OCI-M2 (cell line): Measurements from ENCODE around the gene MUCL1.
"Not testable (repeated sequence)": the region's sequence is repeated elsewhere in the genome, so short reads cannot be mapped to it uniquely, and the experiment has no call there.

ENCODE experiments used
- DNase-seq: peaks from one replicate; lab custom pipeline; 2025; ENCODE audit not compliant: unreplicated experiment; lab: John Stamatoyannopoulos, UW

The MUCL1 gene, protein sequence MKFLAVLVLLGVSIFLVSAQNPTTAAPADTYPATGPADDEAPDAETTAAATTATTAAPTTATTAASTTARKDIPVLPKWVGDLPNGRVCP

DNA sequence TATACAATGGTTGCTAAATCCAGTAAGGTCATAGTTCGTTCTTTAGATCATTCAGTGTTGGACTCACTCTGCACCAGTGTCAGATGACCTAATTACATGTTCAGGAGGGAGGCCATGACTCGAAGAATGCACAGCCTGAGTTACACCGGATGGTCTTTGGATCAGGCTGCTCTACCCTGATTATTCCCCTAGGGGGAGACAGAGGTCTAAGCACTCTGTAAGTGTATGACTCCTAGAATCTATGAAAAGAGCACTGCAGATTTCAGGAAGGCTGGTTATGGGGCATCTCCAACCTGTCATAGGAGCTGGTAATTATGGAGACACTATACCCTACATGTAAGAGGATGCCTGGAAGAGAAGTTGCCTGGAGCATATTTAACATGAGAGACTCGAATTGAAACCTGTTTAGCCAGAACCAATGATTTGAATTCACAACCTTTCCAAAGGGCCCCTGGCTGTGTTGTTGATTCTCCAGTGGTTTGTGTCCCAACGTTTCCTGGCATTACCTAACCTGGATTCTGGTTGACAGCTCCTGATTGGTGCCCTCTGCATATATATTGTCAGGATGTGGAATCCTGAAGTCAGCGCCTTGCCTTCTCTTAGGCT, at the start of gene MUCL1:
TSS of gene MUCL1 (plus strand) at position 584 of the 606 bp plus-strand sequence. CDS start 67 bp downstream, outside the sequence.
- no peak for DNase-seq

DNA sequence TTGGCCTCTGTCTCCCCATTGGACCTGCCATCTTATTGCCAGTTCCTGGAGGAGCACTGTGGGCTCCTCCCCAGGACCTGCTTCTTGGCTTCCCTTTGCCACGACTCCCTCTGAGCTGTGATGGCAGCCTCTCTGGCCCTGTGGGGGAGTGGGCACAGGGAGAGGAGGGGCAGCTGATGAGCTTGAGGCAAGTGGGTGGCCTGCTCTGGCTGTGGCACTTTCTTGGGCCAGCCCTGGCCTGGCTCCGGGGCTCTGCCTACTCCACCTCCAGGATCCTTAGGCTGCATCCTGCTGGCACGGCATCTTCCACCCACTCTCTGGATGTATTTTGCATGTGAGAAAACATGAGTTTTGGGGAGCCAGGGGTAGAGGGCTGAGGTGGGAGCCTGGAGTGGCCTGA, 32.6 kb upstream of the MUCL1 start:
- DNase-seq: no peak

DNA sequence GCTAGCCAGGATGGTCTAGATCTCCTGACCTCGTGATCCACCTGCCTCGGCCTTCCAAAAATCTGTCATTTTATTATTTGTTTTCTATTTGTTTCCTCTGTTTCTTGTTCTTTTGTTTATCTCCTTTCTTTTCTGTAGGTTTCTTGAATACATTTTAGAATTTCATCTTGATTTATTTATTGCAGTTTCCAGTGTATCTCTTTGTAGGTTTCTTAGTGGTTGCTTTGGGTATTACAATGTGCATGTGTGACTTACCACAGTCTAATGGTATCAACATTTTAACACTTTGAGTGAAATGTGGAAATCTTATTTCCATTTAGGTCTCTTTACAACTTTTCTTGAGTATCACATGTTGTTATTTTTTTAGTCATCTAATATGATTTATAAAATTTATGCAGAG, 29.9 kb upstream of the MUCL1 start:
- DNase-seq: no peak

DNA sequence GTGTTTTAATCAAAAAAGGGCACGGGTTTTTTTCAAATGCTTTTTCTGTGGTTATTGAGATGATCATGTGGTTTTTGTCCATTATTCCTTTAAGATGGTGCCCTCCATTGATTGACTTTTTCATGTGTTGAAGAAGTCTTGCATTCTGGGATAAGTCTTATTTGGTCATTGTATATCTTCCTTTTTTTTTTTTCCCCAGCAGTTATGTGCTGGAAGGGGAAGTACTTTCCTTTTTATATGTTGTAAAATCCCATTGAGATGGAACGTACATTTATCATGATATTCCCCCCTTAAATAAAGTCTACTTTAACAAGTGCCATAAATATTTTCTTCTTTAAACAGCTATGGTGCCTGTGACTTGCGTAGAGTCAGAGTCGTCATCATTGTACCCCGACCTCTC, 24.8 kb upstream of the MUCL1 start:
- no peak for DNase-seq

DNA sequence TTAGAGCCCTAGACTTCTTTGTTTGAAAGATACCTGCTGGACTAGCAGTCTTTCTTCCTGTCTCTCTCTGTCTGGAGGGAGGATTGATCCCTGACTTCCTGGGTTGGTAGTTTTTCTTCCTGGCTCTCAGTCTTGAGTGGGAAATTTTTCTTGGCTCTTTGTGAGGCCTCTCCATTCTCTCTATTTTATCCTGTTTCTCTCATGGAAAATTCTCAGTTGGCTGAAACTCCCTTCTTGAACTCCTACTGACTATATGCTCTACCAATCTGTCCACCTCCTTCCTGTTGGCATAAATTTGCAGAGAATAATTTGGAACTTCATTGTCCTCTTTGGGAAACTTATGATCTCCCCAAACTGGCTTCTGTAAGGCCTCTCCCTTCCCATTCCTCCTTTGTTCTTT, 24.1 kb upstream of the MUCL1 start:
- no peak for DNase-seq

DNA sequence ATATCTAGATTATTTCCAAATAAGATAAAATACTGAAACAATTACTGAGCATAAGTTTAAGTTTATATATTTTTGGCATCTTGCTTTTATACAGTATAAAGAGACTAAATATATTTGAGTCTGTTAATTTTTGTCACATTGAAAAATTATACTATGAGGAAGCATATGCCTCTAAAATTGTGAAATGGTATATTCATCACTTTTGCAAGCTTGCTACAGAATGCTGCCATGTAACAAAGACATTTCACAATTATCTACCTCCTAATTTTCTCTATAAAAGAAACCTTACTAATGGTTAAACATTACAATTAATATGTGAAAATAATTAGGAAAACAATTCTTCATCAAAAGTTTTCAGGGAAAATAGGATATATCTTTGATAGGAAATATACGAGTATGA, 22.7 kb upstream of the MUCL1 start:
- no peak for DNase-seq

DNA sequence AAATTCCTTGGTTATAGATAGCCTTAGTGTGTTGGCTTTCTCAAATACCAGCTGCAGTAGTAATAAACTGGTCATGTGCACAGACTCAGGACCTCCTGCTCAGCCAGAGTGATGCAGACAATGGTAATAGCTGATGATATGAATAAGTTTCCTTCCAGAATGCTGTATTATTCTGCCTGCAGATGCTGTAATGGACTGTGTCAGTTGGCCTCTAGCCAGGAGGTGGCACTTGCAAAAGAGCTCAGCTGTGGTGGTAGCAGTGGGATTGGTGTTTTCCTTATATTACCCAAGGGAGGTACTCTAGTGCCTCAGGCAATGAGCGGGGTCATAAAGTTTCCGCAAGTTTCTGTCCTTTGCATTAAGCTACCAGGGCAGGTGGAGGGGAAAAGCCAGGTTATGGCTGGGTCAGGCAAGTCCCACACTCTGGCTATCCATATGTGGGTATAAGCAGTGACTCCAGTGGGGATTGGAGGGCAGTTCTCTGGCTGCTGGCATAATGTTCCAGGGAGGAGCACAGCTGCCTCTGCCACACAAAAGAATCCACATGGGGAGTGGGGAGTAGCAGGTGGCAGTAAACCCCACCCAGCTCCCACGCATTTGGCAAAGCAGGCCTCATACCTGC, 14.0 kb upstream of the MUCL1 start:
- DNase-seq: no peak

DNA sequence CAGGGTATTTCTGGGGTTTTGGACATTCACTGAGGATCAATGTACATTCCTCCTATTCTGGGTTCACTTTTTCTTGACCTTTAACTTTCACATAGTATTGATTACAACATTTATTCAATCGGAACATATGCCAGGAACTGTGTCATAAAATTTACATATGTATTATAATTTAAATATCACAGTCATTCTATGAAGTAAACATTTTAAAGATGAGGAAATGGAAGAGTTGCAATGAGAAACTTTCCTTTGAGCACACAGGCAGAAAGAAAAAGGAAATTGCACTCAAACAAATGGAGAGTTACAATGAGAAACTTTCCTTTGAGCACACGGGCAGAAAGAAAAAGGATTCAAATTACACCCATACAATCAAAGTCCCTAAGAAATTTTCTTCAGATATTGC, 3.1 kb downstream of the MUCL1 start:
- no peak for DNase-seq

DNA sequence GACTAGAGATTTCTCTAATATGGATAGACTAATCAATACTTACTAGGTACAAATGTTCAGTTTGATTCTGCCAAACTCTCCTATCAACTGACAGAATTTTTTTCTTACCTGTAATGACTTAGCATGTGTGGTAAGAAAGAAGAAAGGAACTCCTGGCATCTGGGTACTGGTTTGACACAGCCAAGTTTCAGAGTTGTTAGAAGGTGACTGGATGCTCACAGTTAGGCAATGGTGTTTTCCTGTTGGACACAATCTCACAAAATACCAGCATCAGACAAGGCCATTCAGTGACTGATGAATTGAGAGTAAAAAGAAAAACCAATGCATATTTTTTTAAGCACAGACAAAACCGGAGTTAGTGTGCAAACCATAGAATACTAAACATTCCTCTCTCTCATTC, 4.2 kb downstream of the MUCL1 start:
- no peak for DNase-seq

DNA sequence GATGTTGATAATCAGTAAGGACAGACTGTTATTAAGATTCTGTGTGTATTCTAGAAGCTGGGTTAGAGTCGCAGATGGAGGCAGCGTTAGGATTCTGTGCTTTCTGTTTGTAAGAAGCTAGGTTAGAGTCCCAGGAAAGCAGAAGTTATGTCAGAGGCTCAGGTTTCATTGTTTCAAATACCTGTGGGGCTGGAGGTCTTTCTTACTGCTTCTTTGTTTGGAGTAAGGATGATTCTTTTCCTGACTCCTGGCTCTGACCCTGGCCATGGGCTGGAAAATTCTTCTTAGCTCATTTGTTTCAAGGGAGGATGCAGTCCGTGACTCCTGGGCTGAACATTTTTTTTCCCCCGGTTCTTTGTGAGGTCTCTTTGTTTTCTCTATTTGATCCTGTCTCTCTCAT, 5.2 kb downstream of the MUCL1 start:
- no peak for DNase-seq

DNA sequence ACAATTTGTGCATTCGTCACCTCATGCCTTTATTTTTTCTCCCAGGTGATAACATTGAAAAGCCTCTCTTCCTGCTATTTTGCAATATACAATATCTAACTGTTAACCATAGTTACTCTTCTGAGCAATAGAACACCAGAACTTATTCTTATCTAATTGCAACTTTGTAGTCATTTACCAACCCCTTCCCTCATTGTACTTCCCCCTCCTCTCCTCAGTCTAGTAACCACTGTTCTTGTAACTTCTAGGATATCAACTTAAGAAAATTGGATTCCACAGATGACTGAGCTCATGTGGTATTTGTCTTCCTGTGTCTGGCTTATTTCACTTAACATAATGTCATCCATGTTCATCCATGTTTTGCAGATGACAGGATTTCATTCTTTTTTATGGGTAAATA, 7.6 kb downstream of the MUCL1 start:
- DNase-seq: no peak

DNA sequence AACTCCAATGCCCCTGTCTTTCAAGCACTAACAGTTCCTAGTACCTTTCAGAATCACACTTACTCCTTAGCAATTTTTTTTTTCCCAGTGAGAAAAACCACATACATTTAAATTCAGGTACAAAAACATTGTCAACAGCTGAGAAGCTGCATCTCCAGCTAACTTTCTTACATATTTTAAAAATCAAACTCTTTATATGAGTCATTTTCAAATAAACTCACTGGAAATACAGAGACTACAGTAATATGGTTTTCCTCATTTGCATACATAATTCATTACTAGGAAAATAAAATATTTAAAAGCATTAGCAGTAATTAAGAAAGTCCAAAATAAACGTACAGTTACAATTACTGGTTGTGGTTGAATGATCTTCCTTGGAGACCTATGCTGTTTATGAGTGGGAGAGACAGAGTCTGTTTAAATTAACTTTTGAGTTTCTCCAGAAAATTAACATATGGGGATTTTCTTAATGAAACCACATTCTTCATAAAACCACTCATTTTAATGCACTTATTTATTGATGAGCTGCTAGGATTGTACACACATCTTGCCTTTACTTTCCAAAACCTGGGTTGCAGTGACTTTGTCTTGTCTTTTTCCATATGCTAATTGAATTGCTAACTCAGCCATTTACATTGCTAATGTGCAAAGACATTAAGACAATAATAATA, 9.8 kb downstream of the MUCL1 start:
- no peak for DNase-seq

DNA sequence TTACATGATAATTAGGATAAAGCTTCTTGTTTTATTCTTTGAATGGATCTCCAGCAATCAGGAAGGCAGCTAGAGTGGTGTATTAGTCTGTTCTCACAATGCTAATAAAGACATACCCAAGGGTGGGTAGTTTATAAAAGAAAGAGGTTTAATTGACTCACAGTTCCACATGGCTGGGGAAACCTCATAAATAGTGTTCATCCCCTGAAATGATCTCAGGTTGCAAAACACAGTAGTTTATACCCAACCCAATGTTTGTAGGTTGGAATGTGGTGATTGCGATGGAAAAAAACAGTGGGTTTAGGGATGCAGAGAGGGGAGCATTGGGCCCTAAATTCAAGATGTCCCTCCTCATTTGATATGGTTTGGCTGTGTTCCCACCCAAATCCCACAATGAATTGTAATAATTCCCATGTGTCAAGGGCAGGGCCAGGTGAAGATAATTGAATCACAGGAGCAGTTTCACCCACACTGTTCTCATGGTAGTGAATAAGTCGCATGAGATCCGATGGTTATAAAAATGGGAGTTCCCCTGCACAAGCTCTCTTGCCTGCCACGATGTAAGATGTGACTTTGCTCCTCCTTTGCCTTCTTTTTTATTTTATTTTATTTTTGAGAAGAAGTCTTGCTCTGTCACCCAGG, 11.5 kb downstream of the MUCL1 start:
- no peak for DNase-seq

DNA sequence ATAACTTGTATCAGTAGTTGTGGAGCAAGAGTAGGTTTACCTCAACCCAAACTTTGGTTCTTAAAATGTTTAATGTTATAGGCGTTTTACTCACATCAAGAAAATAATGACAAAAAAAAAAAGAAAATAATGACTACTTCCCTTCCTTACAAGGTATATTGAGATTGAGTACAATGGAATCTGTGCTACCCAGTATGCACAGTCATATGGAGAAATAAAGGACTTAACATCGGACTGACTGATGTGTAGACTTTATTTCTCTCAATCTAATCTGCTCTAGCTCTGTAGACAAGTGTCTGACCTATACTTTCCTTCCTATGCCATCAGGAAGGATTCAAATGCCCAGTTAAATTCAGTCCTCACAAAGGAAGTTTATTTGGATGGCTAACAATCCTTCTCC, 14.4 kb downstream of the MUCL1 start:
- no peak for DNase-seq

DNA sequence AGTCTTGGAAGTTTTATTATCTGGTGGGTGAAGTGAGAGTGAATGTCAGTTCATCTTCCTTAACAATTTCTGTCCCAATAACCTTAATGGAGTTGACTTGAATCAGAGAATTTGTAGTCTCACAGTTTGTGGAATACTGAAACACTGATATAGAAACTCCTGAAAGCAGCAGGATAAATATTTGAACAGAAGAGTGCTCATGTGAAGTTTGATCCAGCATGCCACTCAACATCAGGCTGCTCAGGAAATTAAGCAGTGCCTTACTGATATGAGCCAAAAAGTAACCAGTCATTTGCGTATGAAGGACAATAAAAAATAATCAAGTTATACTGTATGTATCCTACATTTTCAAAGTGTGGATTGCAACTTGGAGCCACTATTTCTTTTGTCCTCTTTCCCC, 15.7 kb downstream of the MUCL1 start:
- no peak for DNase-seq

DNA sequence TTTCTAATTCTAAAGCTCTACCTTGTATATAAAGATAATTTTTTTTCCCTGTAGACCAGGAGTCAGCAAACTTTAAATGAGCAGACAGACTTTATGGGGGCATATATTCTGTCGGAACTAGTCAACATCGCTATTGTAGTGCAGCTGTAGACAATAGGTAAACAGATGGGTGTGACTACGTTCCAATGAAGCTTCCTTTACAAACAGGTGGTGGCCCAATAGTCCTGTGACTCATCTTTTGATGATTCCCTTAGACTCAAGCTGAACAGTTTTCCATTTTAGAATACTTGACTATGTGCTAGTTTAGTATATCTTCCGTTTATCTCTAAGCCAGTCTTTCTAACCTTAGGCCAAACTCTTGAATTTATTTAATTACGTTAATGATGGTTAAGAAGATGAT, 16.3 kb downstream of the MUCL1 start:
- DNase-seq: no peak

DNA sequence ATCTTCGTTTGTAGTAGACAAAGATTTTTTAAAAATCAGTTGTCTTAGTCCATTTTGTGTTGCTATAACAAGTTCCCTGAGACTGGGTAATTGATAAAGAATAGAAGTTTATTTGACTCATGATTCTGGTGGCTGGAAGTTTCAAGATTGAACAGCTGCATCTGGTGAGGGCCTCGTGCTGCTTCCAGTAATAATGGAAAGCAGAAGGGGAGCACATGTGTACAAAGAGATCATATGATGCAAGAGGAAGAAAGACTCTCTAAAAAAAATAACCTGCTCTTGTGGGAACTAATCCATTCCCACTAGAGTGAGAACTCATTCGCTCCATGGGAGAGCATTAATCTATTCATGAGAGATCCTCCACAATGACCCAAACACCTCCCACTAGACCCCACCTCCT, 24.8 kb downstream of the MUCL1 start:
- no peak for DNase-seq

DNA sequence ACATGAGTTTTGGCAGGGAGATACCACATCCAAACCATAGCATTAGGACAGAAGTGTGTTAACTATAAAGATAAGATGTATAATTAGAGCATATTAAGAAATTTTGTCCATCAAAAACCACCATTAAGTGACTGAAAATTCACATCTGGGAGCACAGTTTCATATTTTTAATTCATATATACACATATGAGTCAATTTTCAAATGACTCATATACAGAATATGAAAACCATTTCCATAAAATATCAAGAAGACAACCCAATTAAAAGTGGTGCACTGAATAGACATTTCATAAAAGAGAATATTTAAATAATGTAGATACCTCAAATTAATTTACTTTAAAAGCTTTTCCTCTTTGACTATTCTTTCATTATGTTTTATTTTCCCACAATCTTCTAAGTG, 25.3 kb downstream of the MUCL1 start:
- no peak for DNase-seq

DNA sequence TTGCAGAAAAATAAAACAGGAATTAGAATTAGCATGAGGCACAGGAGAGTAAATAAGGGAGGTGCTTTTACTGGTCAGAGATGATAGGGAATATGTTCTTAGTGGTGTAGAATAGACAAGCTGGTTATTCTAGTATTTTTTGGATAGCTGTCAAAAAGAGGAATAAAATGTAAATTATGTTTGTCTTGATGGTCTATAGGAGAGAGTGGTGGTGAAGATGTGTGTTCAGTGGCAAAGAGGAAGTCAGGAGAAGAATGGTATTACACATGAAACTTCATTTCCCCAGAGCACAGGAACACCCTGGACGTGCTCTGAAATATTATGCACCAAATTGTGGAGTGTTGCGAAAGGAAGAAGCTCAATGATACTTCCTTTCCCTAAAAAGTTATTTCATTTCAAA, 27.8 kb downstream of the MUCL1 start:
- DNase-seq: no peak

DNA sequence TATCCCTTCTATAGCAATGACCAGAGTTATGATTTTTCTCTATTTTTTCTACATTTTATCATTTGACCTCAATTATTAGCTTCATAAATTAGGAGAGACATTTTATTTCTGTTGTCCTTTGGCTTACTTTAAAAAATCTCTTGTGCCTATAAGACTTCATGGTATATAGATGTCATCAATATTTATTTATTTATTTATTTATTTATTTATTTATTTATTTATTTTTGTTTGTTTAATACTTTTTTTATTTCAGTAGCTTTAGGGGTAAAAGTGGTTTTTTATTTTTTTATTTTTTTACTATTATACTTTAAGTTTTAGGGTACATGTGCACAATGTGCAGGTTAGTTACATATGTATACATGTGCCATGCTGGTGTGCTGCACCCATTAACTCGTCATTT, 28.3 kb downstream of the MUCL1 start:
- not testable (repeated sequence) for DNase-seq

DNA sequence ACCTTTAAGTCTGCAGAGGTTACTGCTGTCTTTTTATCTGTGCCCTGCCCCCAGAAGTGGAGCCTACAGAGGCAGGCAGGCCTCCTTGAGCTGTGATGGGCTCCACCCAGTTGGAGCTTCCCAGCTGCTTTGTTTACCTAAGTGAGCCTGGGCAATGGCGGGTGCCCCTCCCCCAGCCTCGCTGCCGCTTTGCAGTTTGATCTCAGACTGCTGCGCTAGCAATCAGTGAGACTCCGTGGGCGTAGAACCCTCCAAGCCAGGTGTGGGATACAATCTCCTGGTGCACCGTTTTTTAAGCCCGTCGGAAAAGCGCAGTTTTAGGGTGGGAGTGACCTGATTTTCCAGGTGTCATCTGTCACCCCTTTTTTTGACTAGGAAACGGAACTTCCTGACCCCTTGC, 34.1 kb downstream of the MUCL1 start:
- DNase-seq: not testable (repeated sequence)

DNA sequence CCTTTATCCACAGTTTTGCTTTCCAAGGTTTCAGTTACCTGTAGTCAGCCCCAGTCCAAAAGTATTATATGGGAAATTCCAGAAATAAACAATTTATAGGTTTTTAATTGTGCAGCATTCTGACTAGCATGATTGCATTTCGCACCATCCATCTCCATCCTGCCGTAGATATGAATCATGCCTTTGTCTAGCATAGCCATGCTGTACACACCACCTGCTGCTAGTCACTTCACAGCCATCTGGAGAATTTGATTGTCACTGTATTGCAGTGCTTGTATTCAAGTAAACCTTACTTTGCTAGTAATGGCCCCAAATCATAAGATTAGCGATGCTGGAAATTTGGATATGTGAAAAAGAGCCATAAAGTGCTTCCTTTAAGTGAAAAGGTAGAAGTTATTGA, 36.0 kb downstream of the MUCL1 start:
- no peak for DNase-seq
